Caco-2 (cell line): ENCODE data around the gene TEX51. TPM values are rescaled to one million over a fixed set of nuclear protein-coding genes. Genes with fewer than 3 reads are reported as not detected.

Source experiments
- BruUV-seq: library from RNA; stranded (reverse); fragments of 400-500 nt; replicated peaks from 2 replicates; lab custom pipeline; 2021; lab: Mats Ljungman, UMichigan
- CTCF ChIA-PET: fragments of 300-600 bp; sonication (Branson Sonifier 250); formaldehyde crosslinking; loops from one replicate; lab custom pipeline; 2022; ENCODE audit warnings: antibody characterized with exemption; lab: Charles Lee
- POLR2A ChIA-PET: fragments of 300-600 bp; sonication (Branson Sonifier 250); formaldehyde crosslinking; loops from one replicate; lab custom pipeline; 2022; ENCODE audit warnings: antibody characterized with exemption; lab: Charles Lee
- DNase-seq, 2 experiments: peaks; one replicate each; pipeline versions ENCODE4 v3.0.0 to v3.0.0-alpha.2; 2020 to 2022
- H3K27me3 ChIP-seq: replicated peaks from 2 replicates; pipeline ENCODE4 v1.6.0; 2011; ENCODE audit warnings: low read length; ENCODE audit not compliant: control insufficient read depth, insufficient read depth
- H3K36me3 ChIP-seq: 2 replicates; pipeline ENCODE4 v1.5.1; 2011; ENCODE audit warnings: low read length; ENCODE audit not compliant: control insufficient read depth, insufficient read depth
- H3K4me1 ChIP-seq: fragments of 250-450 bp; sonication (Bioruptor Pico); 2 replicates; pipeline ENCODE4 v1.5.1; 2020; ENCODE audit warnings: mild to moderate bottlenecking
- H3K4me3 ChIP-seq: 2 replicates; pipeline ENCODE4 v1.5.1; 2011; ENCODE audit warnings: low read depth, mild to moderate bottlenecking, control low read depth, low read length
- H3K9me3 ChIP-seq: fragments of 250-450 bp; sonication (Bioruptor Pico); 2 replicates; pipeline ENCODE4 v1.5.1; 2020; ENCODE audit warnings: mild to moderate bottlenecking, moderate library complexity
- H3K27ac Mint-ChIP-seq: one replicate; pipeline ENCODE4 v1.8.0; 2022; ENCODE audit warnings: mixed read lengths; ENCODE audit not compliant: unreplicated experiment
- H3K27me3 Mint-ChIP-seq: one replicate; pipeline ENCODE4 v1.8.0; 2022; ENCODE audit warnings: mixed read lengths; ENCODE audit not compliant: insufficient read depth, unreplicated experiment
- H3K36me3 Mint-ChIP-seq: one replicate; pipeline ENCODE4 v1.8.0; 2022; ENCODE audit warnings: mild to moderate bottlenecking, mixed read lengths; ENCODE audit not compliant: insufficient read depth, unreplicated experiment
- H3K4me1 Mint-ChIP-seq: one replicate; pipeline ENCODE4 v1.8.0; 2022; ENCODE audit warnings: low read depth, mixed read lengths; ENCODE audit not compliant: unreplicated experiment
- H3K4me3 Mint-ChIP-seq: one replicate; pipeline ENCODE4 v1.8.0; 2022; ENCODE audit warnings: mild to moderate bottlenecking, moderate library complexity, mixed read lengths; ENCODE audit not compliant: unreplicated experiment
- H3K9me3 Mint-ChIP-seq: one replicate; pipeline ENCODE4 v1.8.0; 2022; ENCODE audit warnings: mixed read lengths; ENCODE audit not compliant: unreplicated experiment
- CTCF ChIP-seq, 2 experiments: fragments of 200-600 bp in 1 of 2; IDR thresholded peaks; 1 replicate in 1 of 2; 2 replicates in 1 of 2; pipeline versions ENCODE4 v1.5.1 to v1.8.0; 2011 to 2022; ENCODE audit warnings: antibody characterized with exemption in 1 of 2, control low read depth in 1 of 2, inconsistent platforms in 1 of 2, low read depth in 1 of 2, low read length in 1 of 2, mild to moderate bottlenecking in 1 of 2, moderate library complexity in 1 of 2; ENCODE audit not compliant: insufficient read depth in 1 of 2, severe bottlenecking in 1 of 2, unreplicated experiment in 1 of 2
- intact Hi-C: fragments of 100-400 bp; cut with micrococcal nuclease; formaldehyde crosslinking; loops from one replicate; pipeline ENCODE4 v1.10.0; 2022; ENCODE audit not compliant: unreplicated experiment
- total RNA-seq: library from RNA; stranded (reverse); gene quantifications from 2 replicates; pipeline ENCODE4 v1.2.3, GENCODE V29; 2022

The TEX51 gene
- total RNA-seq, 1 experiment from 2014 or later, result not detected

GRCh38 chr2:126911111-126911796, 12.6 kb downstream of the TEX51 start:
- Histone ChIP-seq H3K36me3 (no peaks in the 10 kb centered on the region), H3K9me3 (no peaks in the 10 kb centered on the region), H3K4me3 (no peak overlapping the region), H3K4me1 (no peaks in the 10 kb centered on the region), H3K27me3 (no peaks in the 10 kb centered on the region)
- Mint-ChIP-seq H3K9me3 (no peaks in the 10 kb centered on the region), H3K4me3 (no peak overlapping the region), H3K36me3 (no peaks in the 10 kb centered on the region), H3K4me1 (no peaks in the 10 kb centered on the region), H3K27ac (no peak overlapping the region), H3K27me3 (peaks cover 10% of the 10 kb centered on the region)
- POLR2A ChIA-PET, result no interaction called here
- DNase-seq, result peak in 1 of 2 experiments; percentile 16
- CTCF ChIA-PET, result interaction anchor here (0.6 kb wide), 1 partner anchor 24 kb away, joined by 5 read pairs; no protein-coding TSS in a partner anchor
- TF ChIP-seq CTCF (IDR thresholded peaks at IDR 0.05; ENCODE audit: insufficient read depth in 1 of 2, low read depth in 1 of 2, low read length in 1 of 2, severe bottlenecking in 1 of 2, unreplicated experiment in 1 of 2), result no peak
- intact Hi-C loops, result no loop called here
- BruUV-seq, result no TSS peak

- BruUV-seq, result no TSS peak
- H3K4me1 ChIP-seq, result no peaks in the 10 kb centered on the region
- intact Hi-C loops, result no loop called here
- Mint-ChIP-seq H3K4me1 (no peaks in the 10 kb centered on the region), H3K9me3 (no peaks in the 10 kb centered on the region), H3K4me3 (no peak overlapping the region), H3K27ac (no peak overlapping the region), H3K36me3 (no peaks in the 10 kb centered on the region), H3K27me3 (peaks cover 7% of the 10 kb centered on the region)
- no peaks in the 10 kb centered on the region for H3K36me3 ChIP-seq
- H3K9me3 ChIP-seq, result no peaks in the 10 kb centered on the region
- peak in 1 of 2 experiments; percentile 19 for DNase-seq
- ChIA-PET CTCF (no interaction called here), POLR2A (no interaction called here)
- H3K27me3 ChIP-seq, result no peaks in the 10 kb centered on the region
- no peak overlapping the region for H3K4me3 ChIP-seq
- TF ChIP-seq CTCF (IDR thresholded peaks at IDR 0.05; ENCODE audit: insufficient read depth in 1 of 2, low read depth in 1 of 2, low read length in 1 of 2, severe bottlenecking in 1 of 2, unreplicated experiment in 1 of 2), result no peak
Observed at GRCh38 chr2:126912201-126912600, 13.5 kb downstream of the TEX51 start.

- H3K27ac Mint-ChIP-seq, result no peak overlapping the region
- no peaks in the 10 kb centered on the region for H3K4me1 ChIP-seq
- H3K4me1 Mint-ChIP-seq, result no peaks in the 10 kb centered on the region
- POLR2A ChIA-PET, result no interaction called here
- BruUV-seq, result no TSS peak
- H3K4me3 ChIP-seq, result no peak overlapping the region
- no peaks in the 10 kb centered on the region for H3K36me3 ChIP-seq
- CTCF ChIA-PET, result no interaction called here
- H3K4me3 Mint-ChIP-seq, result no peak overlapping the region
- no peaks in the 10 kb centered on the region for H3K27me3 Mint-ChIP-seq
- no peaks in the 10 kb centered on the region for H3K9me3 ChIP-seq
- no peaks in the 10 kb centered on the region for H3K9me3 Mint-ChIP-seq
- TF ChIP-seq CTCF (IDR thresholded peaks at IDR 0.05; ENCODE audit: insufficient read depth in 1 of 2, low read depth in 1 of 2, low read length in 1 of 2, severe bottlenecking in 1 of 2, unreplicated experiment in 1 of 2), result no peak
- H3K36me3 Mint-ChIP-seq, result no peaks in the 10 kb centered on the region
- intact Hi-C loops, result no loop called here
- DNase-seq, result no peak
- H3K27me3 ChIP-seq, result no peaks in the 10 kb centered on the region
Observed at GRCh38 chr2:126913329-126913728, 14.6 kb downstream of the TEX51 start.
